Transverse colon (tissue), 4 donors: ENCODE measurements around the gene OR6V1. TPM values are rescaled to one million over a fixed set of nuclear protein-coding genes. Genes with fewer than 3 reads are reported as not detected.
"Not testable (repeated sequence)": the region's sequence is repeated elsewhere in the genome, so short reads cannot be mapped to it uniquely, and the experiment has no call there.

Source experiments
- DNase-seq: peaks from one replicate; pipeline ENCODE4 v3.0.0-alpha.2; 2019
- H3K27ac ChIP-seq, 4 donors: fragments of 200-600 bp; sonication (generic); 2 replicates each; pipeline ENCODE4 v1.5.1; 2016 to 2018; ENCODE audit warnings: inconsistent platforms in 4 of 4
- H3K27me3 ChIP-seq: fragments of 200-600 bp; sonication (generic); 2 replicates; pipeline ENCODE4 v1.5.1; 2017; ENCODE audit warnings: inconsistent platforms
- H3K36me3 ChIP-seq, 4 donors: fragments of 200-600 bp; sonication (generic); 2 replicates each; pipeline ENCODE4 v1.5.1; 2017 to 2019; ENCODE audit warnings: inconsistent platforms in 4 of 4
- H3K4me1 ChIP-seq, 4 donors: fragments of 200-600 bp; sonication (generic); 2 replicates each; pipeline ENCODE4 v1.5.1; 2017 to 2020; ENCODE audit warnings: inconsistent platforms in 4 of 4
- H3K4me3 ChIP-seq, 4 donors: fragments of 200-600 bp; sonication (generic); 1 replicate in 1 of 4; 2 replicates in 3 of 4; pipeline versions ENCODE4 v1.5.1 to v1.6.1; 2017 to 2019; ENCODE audit warnings: inconsistent platforms in 4 of 4
- H3K9me3 ChIP-seq, 2 donors: fragments of 200-600 bp; sonication (generic); 2 replicates each; pipeline ENCODE4 v1.5.1; 2017 to 2019; ENCODE audit warnings: inconsistent platforms in 2 of 2
- EP300 ChIP-seq: sonication (generic); formaldehyde crosslinking; IDR thresholded peaks from one replicate; pipeline ENCODE4 v1.6.1; 2017; ENCODE audit warnings: antibody characterized with exemption, low read depth
- POLR2A ChIP-seq: fragments of 450-650 bp; IDR thresholded peaks from one replicate; pipeline ENCODE4 v1.6.1; 2016; ENCODE audit warnings: antibody characterized with exemption, mild to moderate bottlenecking, moderate library complexity
- POLR2AphosphoS5 ChIP-seq, 3 donors: sonication (generic); formaldehyde crosslinking; IDR thresholded peaks; one replicate each; pipeline ENCODE4 v1.6.1; 2016; ENCODE audit warnings: antibody characterized with exemption in 3 of 3
- WGBS, 2 donors: methylation state at CpG; one replicate each; pipeline ENCODE4 v1.1.5; 2018; ENCODE audit warnings: low coverage in 1 of 2; 5-methylcytosine and 5-hydroxymethylcytosine counted together
- in situ Hi-C, 4 donors: fragments of 200-750 bp; cut with MboI; loops; one replicate each; pipeline versions ENCODE4 v1.15.0 to v1.15.1; 2017; ENCODE audit warnings: low sequenced_read_pairs in 3 of 4, low pct_ligation_motif_present in 1 of 4, low pct_unique_long_range_greater_than_20kb in 1 of 4
- intact Hi-C: fragments of 100-400 bp; cut with DNase I; formaldehyde crosslinking; loops from one replicate; pipeline ENCODE4 v1.15.1; 2023; ENCODE audit warnings: low total_unique reads
- total RNA-seq, 4 donors: library from RNA; depleted of rRNA; stranded (reverse); fragments of >200 nt; gene quantifications; one replicate each; pipeline ENCODE4 v1.1.0, GENCODE V29; 2016
- TF ChIP-seq, protein P1 (sequence below), 5 experiments: fragments of 200-600 bp in 3 of 5; fragments of 450-650 bp in 2 of 5; sonication (generic) in 3 of 5; IDR thresholded peaks; 1 replicate in 2 of 5; 2 replicates in 3 of 5; pipeline ENCODE4 v1.5.1; 2016 to 2017; ENCODE audit warnings: antibody characterized with exemption in 5 of 5, inconsistent platforms in 3 of 5, mild to moderate bottlenecking in 2 of 5, moderate library complexity in 1 of 5

OR6V1 gene
- total RNA-seq, 4 donors from 2014 or later, result not detected

DNA sequence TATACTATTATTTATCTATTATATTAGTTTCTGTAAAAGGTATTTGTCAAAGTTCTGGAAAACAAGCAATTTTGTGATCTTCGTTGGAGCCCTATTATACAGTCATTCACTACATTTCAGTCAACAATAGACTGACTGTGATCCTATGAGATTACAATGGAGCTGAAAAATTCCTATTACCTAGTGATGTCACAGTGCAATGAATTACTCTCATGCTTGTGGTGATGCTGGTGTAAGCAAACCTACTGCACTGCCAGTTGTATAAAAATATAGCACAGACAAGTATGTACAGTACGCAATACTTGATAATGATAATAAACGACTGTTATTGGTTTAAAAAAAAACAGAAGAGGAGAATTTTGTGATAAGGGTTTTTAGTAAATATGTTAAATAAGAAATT is 21.4 kb downstream of the OR6V1 start:
- Histone ChIP-seq H3K4me1 (no peaks in the 10 kb centered on the region), H3K4me3 (no peak overlapping the region), H3K9me3 (no peaks in the 10 kb centered on the region), H3K36me3 (no peaks in the 10 kb centered on the region), H3K27me3 (no peaks in the 10 kb centered on the region), H3K27ac (no peak overlapping the region)
- no peak for DNase-seq
- whole genome bisulfite sequencing, 2 donors, result 70 to 75% methylated on average over 3 of the region's 3 CpGs
- no peak for TF ChIP-seq POLR2AphosphoS5 (IDR thresholded peaks at IDR 0.05)
- TF ChIP-seq POLR2A, result no peak
- TF ChIP-seq, protein P1, sequence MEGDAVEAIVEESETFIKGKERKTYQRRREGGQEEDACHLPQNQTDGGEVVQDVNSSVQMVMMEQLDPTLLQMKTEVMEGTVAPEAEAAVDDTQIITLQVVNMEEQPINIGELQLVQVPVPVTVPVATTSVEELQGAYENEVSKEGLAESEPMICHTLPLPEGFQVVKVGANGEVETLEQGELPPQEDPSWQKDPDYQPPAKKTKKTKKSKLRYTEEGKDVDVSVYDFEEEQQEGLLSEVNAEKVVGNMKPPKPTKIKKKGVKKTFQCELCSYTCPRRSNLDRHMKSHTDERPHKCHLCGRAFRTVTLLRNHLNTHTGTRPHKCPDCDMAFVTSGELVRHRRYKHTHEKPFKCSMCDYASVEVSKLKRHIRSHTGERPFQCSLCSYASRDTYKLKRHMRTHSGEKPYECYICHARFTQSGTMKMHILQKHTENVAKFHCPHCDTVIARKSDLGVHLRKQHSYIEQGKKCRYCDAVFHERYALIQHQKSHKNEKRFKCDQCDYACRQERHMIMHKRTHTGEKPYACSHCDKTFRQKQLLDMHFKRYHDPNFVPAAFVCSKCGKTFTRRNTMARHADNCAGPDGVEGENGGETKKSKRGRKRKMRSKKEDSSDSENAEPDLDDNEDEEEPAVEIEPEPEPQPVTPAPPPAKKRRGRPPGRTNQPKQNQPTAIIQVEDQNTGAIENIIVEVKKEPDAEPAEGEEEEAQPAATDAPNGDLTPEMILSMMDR (IDR thresholded peaks at IDR 0.05), result no peak
- no peak for TF ChIP-seq EP300
- in situ Hi-C loops, result no loop called here
- intact Hi-C loops, result loop anchor here (5.0 kb wide), 1 partner anchor 806 kb away; no protein-coding TSS in a partner anchor

DNA sequence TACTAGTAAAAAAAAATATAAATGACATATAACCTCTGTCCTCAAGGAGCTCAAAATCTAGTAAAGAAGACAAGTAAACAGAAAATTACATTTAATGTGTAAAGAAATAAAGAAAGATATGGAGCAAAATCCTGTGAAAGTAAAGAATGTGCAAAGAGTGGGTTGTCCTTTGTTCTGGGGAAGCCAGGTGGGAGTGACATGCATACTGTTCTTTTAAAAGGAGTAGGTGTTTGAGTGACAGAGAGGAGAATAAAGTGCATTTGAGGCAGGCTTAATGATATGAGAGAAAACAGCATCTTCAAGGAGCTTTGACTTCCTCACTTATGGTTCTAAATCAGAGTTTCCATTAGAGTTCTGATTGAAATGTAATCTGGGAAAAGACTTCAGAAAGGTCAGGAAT is 22.0 kb downstream of the OR6V1 start:
- H3K4me1 ChIP-seq, result no peaks in the 10 kb centered on the region
- DNase-seq, result no peak
- in situ Hi-C loops, result no loop called here
- no peak overlapping the region for H3K4me3 ChIP-seq
- H3K36me3 ChIP-seq, result no peaks in the 10 kb centered on the region
- no peaks in the 10 kb centered on the region for H3K27me3 ChIP-seq
- no peak overlapping the region for H3K27ac ChIP-seq
- no peaks in the 10 kb centered on the region for H3K9me3 ChIP-seq
- intact Hi-C loops, result loop anchor here (5.0 kb wide), 1 partner anchor 807 kb away; no protein-coding TSS in a partner anchor
- TF ChIP-seq POLR2A (no peak), POLR2AphosphoS5 (IDR thresholded peaks at IDR 0.05) (no peak), EP300 (no peak)
- TF ChIP-seq, protein P1 (IDR thresholded peaks at IDR 0.05), result no peak

DNA sequence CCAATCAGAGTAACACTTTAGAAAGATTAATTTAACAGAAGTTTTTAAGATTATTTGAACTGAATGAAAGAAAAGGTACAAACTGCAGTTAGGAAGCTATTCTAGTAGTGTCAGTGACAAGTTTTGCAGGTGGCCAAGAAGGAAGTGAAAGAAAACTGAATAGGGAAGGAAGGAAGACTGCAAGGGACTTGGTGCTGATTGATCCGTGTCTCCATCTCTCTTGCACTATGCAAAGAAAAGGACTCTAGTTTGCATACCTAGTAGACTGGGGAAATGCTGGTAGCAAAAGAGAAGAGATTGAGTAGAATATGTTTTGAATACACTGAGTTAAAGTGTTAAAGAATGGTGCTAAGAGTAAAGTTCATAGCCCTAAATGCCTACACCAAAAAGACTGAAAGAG is 33.0 kb downstream of the OR6V1 start:
- intact Hi-C loops, result no loop called here
- no peak for DNase-seq
- TF ChIP-seq EP300, result no peak
- TF ChIP-seq POLR2A, result no peak
- TF ChIP-seq, protein P1 (IDR thresholded peaks at IDR 0.05), result no peak
- TF ChIP-seq POLR2AphosphoS5 (IDR thresholded peaks at IDR 0.05), result no peak
- Histone ChIP-seq H3K4me3 (no peak overlapping the region), H3K4me1 (no peaks in the 10 kb centered on the region), H3K27ac (no peak overlapping the region), H3K27me3 (no peaks in the 10 kb centered on the region), H3K36me3 (no peaks in the 10 kb centered on the region), H3K9me3 (no peaks in the 10 kb centered on the region)
- WGBS, 2 donors, result 62 to 88% methylated on average over 1 of the region's 1 CpG
- in situ Hi-C loops, result no loop called here

DNA sequence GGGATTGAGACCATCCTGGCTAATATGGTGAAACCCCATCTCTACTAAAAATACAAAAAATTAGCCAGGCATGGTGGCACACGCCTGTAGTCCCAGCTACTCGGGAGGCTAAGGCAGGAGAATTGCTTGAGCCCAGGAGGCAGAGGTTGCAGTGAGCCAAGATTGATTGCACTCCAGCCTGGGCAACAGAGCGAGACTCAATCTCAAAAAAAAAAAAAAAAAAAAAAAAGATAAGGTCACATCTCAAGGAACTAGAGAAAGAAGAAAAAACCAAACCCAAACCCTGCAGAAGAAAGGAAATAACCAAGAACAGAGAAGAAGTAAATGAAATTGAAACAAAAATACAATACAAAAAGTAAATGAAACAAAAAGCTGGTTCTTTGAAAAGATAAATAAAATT is 33.5 kb downstream of the OR6V1 start:
- DNase-seq, H3K4me3 ChIP-seq, H3K27me3 ChIP-seq, in situ Hi-C loops, intact Hi-C loops, H3K27ac ChIP-seq, H3K36me3 ChIP-seq, H3K4me1 ChIP-seq, H3K9me3 ChIP-seq: not testable (repeated sequence)
- WGBS, 2 donors, result 81% methylated on average over 3 of the region's 3 CpGs; no CpG with 5 or more reads in 1 of the 2 donors

DNA sequence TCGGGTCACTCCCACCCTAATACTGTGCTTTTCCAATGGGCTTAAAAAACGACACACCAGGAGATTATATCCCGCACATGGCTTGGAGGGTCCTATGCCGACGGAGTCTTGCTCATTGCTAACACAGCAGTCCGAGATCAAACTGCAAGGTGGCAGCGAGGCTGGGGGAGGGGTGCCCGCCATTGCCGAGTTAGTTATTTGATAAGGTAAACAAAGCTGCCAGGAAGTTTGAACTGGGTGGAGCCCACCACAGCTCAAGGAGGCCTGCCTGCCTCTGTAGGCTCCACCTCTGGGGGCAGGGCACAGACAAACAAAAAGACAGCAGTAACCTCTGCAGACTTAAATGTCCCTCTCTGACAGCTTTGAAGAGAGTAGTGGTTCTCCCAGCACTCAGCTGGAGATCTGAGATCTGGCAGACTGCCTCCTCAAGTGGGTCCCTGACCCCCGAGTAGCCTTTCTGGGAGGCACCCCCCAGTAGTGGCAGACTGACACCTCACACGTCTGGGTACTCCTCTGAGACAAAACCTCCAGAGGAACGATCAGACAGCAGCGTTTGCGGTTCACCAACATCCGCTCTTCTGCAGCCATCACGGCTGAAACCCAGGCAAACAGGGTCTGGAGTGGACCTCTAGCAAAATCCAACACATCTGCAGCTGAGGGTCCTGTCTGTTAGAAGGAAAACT is 36.5 kb downstream of the OR6V1 start:
- H3K36me3 ChIP-seq, H3K27ac ChIP-seq, intact Hi-C loops, H3K27me3 ChIP-seq, H3K4me1 ChIP-seq, H3K4me3 ChIP-seq, H3K9me3 ChIP-seq, DNase-seq, in situ Hi-C loops: not testable (repeated sequence)
- 86 to 100% methylated on average over 1 to 16 of the region's 16 CpGs for WGBS, 2 donors
